GM12875 (cell line): ENCODE results near the gene TAT.
"Not testable (repeated sequence)": the region's sequence is repeated elsewhere in the genome, so short reads cannot be mapped to it uniquely, and the experiment has no call there.

Experiments
- H3K4me3 ChIP-seq: one replicate; pipeline ENCODE4 v1.5.1; 2011; ENCODE audit warnings: low read depth, low read length, control low read depth
- TF ChIP-seq, protein P1 (sequence below): IDR thresholded peaks from 2 replicates; pipeline ENCODE4 v1.5.1; 2011; ENCODE audit warnings: low read depth, mild to moderate bottlenecking, control low read depth, inconsistent platforms, low read length, moderate library complexity, borderline replicate concordance; ENCODE audit not compliant: insufficient read depth

Gene TAT

GRCh38 chr16:71593048-71593999 lies 16.4 kb upstream of the TAT start:
- TF ChIP-seq, protein P1, sequence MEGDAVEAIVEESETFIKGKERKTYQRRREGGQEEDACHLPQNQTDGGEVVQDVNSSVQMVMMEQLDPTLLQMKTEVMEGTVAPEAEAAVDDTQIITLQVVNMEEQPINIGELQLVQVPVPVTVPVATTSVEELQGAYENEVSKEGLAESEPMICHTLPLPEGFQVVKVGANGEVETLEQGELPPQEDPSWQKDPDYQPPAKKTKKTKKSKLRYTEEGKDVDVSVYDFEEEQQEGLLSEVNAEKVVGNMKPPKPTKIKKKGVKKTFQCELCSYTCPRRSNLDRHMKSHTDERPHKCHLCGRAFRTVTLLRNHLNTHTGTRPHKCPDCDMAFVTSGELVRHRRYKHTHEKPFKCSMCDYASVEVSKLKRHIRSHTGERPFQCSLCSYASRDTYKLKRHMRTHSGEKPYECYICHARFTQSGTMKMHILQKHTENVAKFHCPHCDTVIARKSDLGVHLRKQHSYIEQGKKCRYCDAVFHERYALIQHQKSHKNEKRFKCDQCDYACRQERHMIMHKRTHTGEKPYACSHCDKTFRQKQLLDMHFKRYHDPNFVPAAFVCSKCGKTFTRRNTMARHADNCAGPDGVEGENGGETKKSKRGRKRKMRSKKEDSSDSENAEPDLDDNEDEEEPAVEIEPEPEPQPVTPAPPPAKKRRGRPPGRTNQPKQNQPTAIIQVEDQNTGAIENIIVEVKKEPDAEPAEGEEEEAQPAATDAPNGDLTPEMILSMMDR = no peak
- no peak overlapping the region for H3K4me3 ChIP-seq

- TF ChIP-seq, protein P1 = no peak
- H3K4me3 ChIP-seq = no peak overlapping the region
These were observed 15.0 kb upstream of the TAT start for GRCh38 chr16:71591917-71592316.

DNA sequence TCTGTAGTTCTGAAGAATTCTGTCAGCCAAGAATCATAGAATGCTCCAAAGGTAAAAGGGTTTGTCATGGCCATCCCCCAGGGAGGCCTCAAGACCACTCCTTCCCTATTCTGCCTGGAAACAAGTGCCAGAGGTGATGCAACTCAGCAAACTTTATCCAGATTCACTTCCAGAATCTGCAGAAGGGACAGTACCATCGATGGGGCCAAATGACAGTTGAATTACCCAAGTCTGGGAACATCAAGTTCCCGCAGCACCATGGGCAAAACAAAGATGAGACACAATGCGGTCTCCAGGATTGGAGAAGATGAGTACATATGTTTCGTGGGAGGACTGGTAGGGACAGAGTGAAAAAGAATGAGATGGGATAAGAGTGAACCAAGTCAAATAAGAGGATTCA lies 13.7 kb upstream of the TAT start:
- H3K4me3 ChIP-seq = no peak overlapping the region
- TF ChIP-seq, protein P1 = no peak

DNA sequence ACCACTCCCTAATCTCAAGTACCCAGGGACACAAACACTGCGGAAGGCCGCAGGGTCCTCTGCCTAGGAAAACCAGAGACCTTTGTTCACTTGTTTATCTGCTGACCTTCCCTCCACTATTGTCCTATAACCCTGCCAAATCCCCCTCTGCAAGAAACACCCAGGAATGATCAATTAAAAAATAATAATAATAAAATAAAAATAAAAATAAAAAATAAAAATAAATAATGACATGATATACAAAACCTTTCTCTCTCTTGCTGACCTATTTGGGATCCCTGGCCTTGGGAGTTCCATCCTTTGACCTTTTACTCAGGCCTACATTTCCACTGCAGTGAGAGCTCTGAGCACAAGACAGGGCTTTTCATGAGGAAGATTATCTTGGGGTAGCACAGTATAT lies 13.2 kb upstream of the TAT start:
- H3K4me3 ChIP-seq = not testable (repeated sequence)

DNA sequence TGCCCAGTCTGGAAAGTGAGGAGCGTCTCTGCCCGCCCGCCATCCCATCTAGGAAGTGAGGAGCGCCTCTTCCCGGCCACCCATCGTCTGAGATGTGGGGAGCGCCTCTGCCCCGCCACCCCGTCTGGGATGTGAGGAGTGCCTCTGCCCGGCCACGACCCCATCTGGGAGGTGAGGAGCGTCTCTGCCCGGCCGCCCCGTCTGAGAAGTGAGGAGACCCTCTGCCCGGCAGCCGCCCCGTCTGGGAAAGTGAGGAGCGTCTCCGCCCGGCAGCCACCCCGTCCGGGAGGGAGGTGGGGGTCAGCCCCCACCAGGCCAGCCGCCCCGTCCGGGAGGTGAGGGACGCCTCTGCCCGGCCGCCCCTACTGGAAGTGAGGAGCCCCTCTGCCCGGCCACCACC lies 12.4 kb upstream of the TAT start:
- H3K4me3 ChIP-seq = not testable (repeated sequence)

- TF ChIP-seq, protein P1 = no peak
- H3K4me3 ChIP-seq = no peak overlapping the region
These were observed 8.4 kb upstream of the TAT start for GRCh38 chr16:71585318-71585703.

DNA sequence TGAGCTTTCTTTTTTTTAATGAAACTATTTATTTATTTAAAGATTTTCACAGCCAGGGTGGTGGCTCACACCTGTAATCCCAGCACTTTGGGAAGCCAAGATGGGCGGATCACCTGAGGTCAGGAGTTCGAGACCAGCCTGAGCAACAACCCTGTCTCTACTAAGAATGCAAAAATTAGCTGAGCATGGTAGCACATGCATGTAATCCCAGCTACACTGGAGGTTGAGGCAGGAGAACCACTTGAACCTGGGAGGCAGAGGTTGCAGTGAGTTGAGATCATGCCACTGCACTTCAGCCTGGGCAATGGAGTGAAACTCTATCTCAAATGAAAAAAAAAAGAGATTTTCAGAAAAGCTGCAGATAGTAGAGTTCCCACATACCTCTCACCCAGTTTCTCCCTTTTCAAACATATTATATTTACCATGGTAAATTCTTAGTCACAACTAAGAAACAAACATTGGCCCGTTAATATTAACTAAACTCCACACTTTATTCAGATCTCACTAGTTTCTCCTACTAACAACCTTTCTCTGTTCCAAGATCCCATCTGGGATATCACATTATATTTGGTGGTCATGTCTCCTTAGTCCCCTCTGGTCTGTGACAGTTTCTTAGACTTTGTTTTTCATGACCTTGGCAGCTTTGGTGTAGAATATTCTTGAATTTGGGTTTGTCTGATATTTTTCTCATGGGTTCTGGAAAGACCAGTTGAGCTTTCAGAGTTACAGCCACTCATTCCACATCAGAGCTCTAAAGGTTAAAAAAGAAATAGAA lies 7.8 kb upstream of the TAT start:
- no peak overlapping the region for H3K4me3 ChIP-seq
- TF ChIP-seq, protein P1 = no peak

DNA sequence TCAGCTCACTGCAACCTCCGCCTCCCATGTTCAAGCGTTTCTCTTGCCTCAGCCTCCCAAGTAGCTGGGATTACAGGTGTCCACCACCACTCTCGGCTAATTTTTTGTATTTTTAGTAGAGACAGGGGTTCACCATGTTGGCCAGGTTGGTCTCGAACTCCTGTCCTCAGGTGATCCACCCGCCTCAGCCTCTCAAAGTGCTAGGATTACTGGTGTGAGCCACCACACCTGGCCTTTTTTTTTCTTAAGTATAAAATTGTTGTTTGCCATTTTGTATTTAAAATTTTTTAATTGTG lies 5.6 kb upstream of the TAT start:
- not testable (repeated sequence) for H3K4me3 ChIP-seq
